ENCODE data around the gene HPCAL1.

HPCAL1 gene

GRCh38 chr2:10360460-10360849, 57.8 kb downstream of the HPCAL1 start:
- TF ChIP-seq CTCF (IDR thresholded peaks at IDR 0.05; ENCODE audit: low read depth, low read length) = no peak
- no peak overlapping the region for H3K4me3 ChIP-seq (ENCODE audit: low read depth, low read length)

GRCh38 chr2:10360850-10361588, 58.3 kb downstream of the HPCAL1 start:
- H3K4me3 ChIP-seq (ENCODE audit: low read depth, low read length) = no peak overlapping the region
- TF ChIP-seq CTCF (IDR thresholded peaks at IDR 0.05; ENCODE audit: low read depth, low read length) = no peak

- H3K4me3 ChIP-seq (ENCODE audit: low read depth, low read length) = no peak overlapping the region
- TF ChIP-seq CTCF (IDR thresholded peaks at IDR 0.05; ENCODE audit: low read depth, low read length) = no peak
Measured at GRCh38 chr2:10362096-10362897, 59.6 kb downstream of the HPCAL1 start.

- H3K4me3 ChIP-seq (ENCODE audit: low read depth, low read length) = no peak overlapping the region
- no peak for TF ChIP-seq CTCF (IDR thresholded peaks at IDR 0.05; ENCODE audit: low read depth, low read length)
Measured at GRCh38 chr2:10362898-10363454, 60.3 kb downstream of the HPCAL1 start.

GRCh38 chr2:10363861-10364610, 61.3 kb downstream of the HPCAL1 start:
- no peak for TF ChIP-seq CTCF (IDR thresholded peaks at IDR 0.05; ENCODE audit: low read depth, low read length)
- H3K4me3 ChIP-seq (ENCODE audit: low read depth, low read length) = no peak overlapping the region

GRCh38 chr2:10365412-10365811, 62.7 kb downstream of the HPCAL1 start:
- no peak overlapping the region for H3K4me3 ChIP-seq (ENCODE audit: low read depth, low read length)
- no peak for TF ChIP-seq CTCF (IDR thresholded peaks at IDR 0.05; ENCODE audit: low read depth, low read length)

All from WI38 (cell line).